OCI-LY1 (cell line): ENCODE data around the gene ASTN1.

ENCODE experiments used
- EZH2 ChIP-seq: fragments of 200-600 bp; sonication (generic), shearing (Covaris generic); IDR thresholded peaks from 2 replicates; pipeline ENCODE4 v1.8.0; 2017; ENCODE audit warnings: borderline replicate concordance, mixed run types, mild to moderate bottlenecking, antibody characterized with exemption, low read length, moderate library complexity, mixed read lengths
- TF ChIP-seq, protein P1 (sequence below): fragments of 200-600 bp; sonication (generic), shearing (Covaris generic); IDR thresholded peaks from 2 replicates; pipeline ENCODE4 v1.5.1; 2017; ENCODE audit warnings: mild to moderate bottlenecking, antibody characterized with exemption, low read length, moderate library complexity, mixed read lengths

GRCh38 chr1:176850871-176851270, 313.6 kb downstream of the ASTN1 start:
- TF ChIP-seq, protein P1, sequence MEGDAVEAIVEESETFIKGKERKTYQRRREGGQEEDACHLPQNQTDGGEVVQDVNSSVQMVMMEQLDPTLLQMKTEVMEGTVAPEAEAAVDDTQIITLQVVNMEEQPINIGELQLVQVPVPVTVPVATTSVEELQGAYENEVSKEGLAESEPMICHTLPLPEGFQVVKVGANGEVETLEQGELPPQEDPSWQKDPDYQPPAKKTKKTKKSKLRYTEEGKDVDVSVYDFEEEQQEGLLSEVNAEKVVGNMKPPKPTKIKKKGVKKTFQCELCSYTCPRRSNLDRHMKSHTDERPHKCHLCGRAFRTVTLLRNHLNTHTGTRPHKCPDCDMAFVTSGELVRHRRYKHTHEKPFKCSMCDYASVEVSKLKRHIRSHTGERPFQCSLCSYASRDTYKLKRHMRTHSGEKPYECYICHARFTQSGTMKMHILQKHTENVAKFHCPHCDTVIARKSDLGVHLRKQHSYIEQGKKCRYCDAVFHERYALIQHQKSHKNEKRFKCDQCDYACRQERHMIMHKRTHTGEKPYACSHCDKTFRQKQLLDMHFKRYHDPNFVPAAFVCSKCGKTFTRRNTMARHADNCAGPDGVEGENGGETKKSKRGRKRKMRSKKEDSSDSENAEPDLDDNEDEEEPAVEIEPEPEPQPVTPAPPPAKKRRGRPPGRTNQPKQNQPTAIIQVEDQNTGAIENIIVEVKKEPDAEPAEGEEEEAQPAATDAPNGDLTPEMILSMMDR, result no peak
- TF ChIP-seq EZH2, result no peak
